SK-N-MC (cell line): Measurements from ENCODE around the gene SLC17A5.

Source experiments
- DNase-seq: peaks from one replicate; pipeline ENCODE4 v3.0.0-alpha.2; 2011; ENCODE audit warnings: low read depth, low spot score
- H3K27ac ChIP-seq: fragments of 200-600 bp; sonication (generic); 2 replicates; pipeline ENCODE4 v1.5.1; 2016; ENCODE audit warnings: mixed run types
- H3K36me3 ChIP-seq: fragments of 200-600 bp; sonication (generic); 2 replicates; pipeline ENCODE4 v1.6.1; 2017; ENCODE audit warnings: antibody characterized with exemption, low read length, mixed read lengths; ENCODE audit not compliant: insufficient read depth
- H3K4me3 ChIP-seq: fragments of 200-600 bp; sonication (generic); 2 replicates; pipeline ENCODE4 v1.5.1; 2016
- H3K9ac ChIP-seq: fragments of 200-600 bp; sonication (generic); 2 replicates; pipeline ENCODE4 v1.8.0; 2017; ENCODE audit warnings: mixed run types, mixed read lengths; ENCODE audit not compliant: insufficient read length
- H3K9me3 ChIP-seq: fragments of 200-600 bp; sonication (generic); 2 replicates; pipeline ENCODE4 v1.6.1; 2017; ENCODE audit warnings: low read depth, mild to moderate bottlenecking, antibody characterized with exemption, low read length, moderate library complexity, mixed read lengths
- EZH2 ChIP-seq: fragments of 200-600 bp; sonication (generic); IDR thresholded peaks from one replicate; pipeline ENCODE4 v1.6.1; 2017; ENCODE audit warnings: antibody characterized with exemption
- FOXP2 ChIP-seq: optimal IDR thresholded peaks from 2 replicates; pipeline ENCODE3; 2011; ENCODE audit warnings: mild to moderate bottlenecking, moderate library complexity; ENCODE audit not compliant: insufficient read depth; ENCODE audit errors: extremely low read length, control extremely low read depth
- POLR2AphosphoS5 ChIP-seq: IDR thresholded peaks from 2 replicates; pipeline ENCODE4 v1.6.1; 2012; ENCODE audit warnings: mild to moderate bottlenecking, low read depth, low read length, borderline replicate concordance

Gene SLC17A5

GRCh38 chr6:73671911-73672685, 18.3 kb upstream of the SLC17A5 start:
- no peak for DNase-seq
- TF ChIP-seq POLR2AphosphoS5 (no peak), EZH2 (no peak), FOXP2 (no peak)
- Histone ChIP-seq H3K4me3 (no peak overlapping the region), H3K27ac (no peak overlapping the region), H3K9me3 (no peaks in the 10 kb centered on the region), H3K36me3 (no peaks in the 10 kb centered on the region), H3K9ac (no peak overlapping the region)

- Histone ChIP-seq H3K27ac (no peak overlapping the region), H3K9ac (no peak overlapping the region), H3K36me3 (no peaks in the 10 kb centered on the region), H3K9me3 (no peaks in the 10 kb centered on the region), H3K4me3 (no peak overlapping the region)
- TF ChIP-seq EZH2, result no peak
- no peak for TF ChIP-seq POLR2AphosphoS5
- TF ChIP-seq FOXP2, result no peak
- DNase-seq, result no peak
Observed at GRCh38 chr6:73669005-73669404, 15.2 kb upstream of the SLC17A5 start.

- no peak overlapping the region for H3K9ac ChIP-seq
- no peaks in the 10 kb centered on the region for H3K36me3 ChIP-seq
- H3K4me3 ChIP-seq, result no peak overlapping the region
- TF ChIP-seq POLR2AphosphoS5 (no peak), FOXP2 (no peak), EZH2 (no peak)
- no peak overlapping the region for H3K27ac ChIP-seq
- DNase-seq, result no peak
- H3K9me3 ChIP-seq, result no peaks in the 10 kb centered on the region
Observed at GRCh38 chr6:73667798-73668197, 14.0 kb upstream of the SLC17A5 start.

- no peak overlapping the region for H3K27ac ChIP-seq
- no peak for DNase-seq
- TF ChIP-seq EZH2, result no peak
- TF ChIP-seq POLR2AphosphoS5, result no peak
- no peak for TF ChIP-seq FOXP2
- H3K36me3 ChIP-seq, result no peaks in the 10 kb centered on the region
- no peak overlapping the region for H3K4me3 ChIP-seq
- H3K9ac ChIP-seq, result no peak overlapping the region
- H3K9me3 ChIP-seq, result no peaks in the 10 kb centered on the region
Observed at GRCh38 chr6:73666393-73666792, 12.6 kb upstream of the SLC17A5 start.

GRCh38 chr6:73665686-73666319, 12.0 kb upstream of the SLC17A5 start:
- Histone ChIP-seq H3K27ac (no peak overlapping the region), H3K4me3 (no peak overlapping the region), H3K9me3 (no peaks in the 10 kb centered on the region), H3K36me3 (no peaks in the 10 kb centered on the region), H3K9ac (no peak overlapping the region)
- DNase-seq, result no peak
- TF ChIP-seq POLR2AphosphoS5 (no peak), FOXP2 (no peak), EZH2 (no peak)

- Histone ChIP-seq H3K27ac (no peak overlapping the region), H3K4me3 (no peak overlapping the region), H3K36me3 (no peaks in the 10 kb centered on the region), H3K9ac (no peak overlapping the region), H3K9me3 (no peaks in the 10 kb centered on the region)
- DNase-seq, result no peak
- TF ChIP-seq EZH2 (no peak), POLR2AphosphoS5 (no peak), FOXP2 (no peak)
Observed at GRCh38 chr6:73664701-73665100, 10.9 kb upstream of the SLC17A5 start.

GRCh38 chr6:73657201-73657600, 3.4 kb upstream of the SLC17A5 start:
- no peak for DNase-seq
- Histone ChIP-seq H3K27ac (no peak overlapping the region), H3K4me3 (no peak overlapping the region), H3K36me3 (no peaks in the 10 kb centered on the region), H3K9me3 (no peaks in the 10 kb centered on the region), H3K9ac (no peak overlapping the region)
- no peak for TF ChIP-seq FOXP2
- no peak for TF ChIP-seq POLR2AphosphoS5
- no peak for TF ChIP-seq EZH2

- no peak for DNase-seq
- no peak for TF ChIP-seq FOXP2
- TF ChIP-seq EZH2, result no peak
- no peak for TF ChIP-seq POLR2AphosphoS5
- Histone ChIP-seq H3K9ac (no peak overlapping the region), H3K27ac (no peak overlapping the region), H3K4me3 (no peak overlapping the region), H3K9me3 (no peaks in the 10 kb centered on the region), H3K36me3 (no peaks in the 10 kb centered on the region)
Observed at GRCh38 chr6:73656531-73657145, 2.8 kb upstream of the SLC17A5 start.
